PC-3 (cell line): ENCODE data around the gene ERICH4. TPM values are rescaled to one million over a fixed set of nuclear protein-coding genes. Genes with fewer than 3 reads are reported as not detected.

ENCODE experiments used
- ATAC-seq: fragments of 200-7000 bp; cut with Tn5 transposase; 2 replicates; pipeline ENCODE4 v1.9.1; 2020; ENCODE audit warnings: mild to moderate bottlenecking, moderate library complexity
- BruUV-seq: library from RNA; stranded (reverse); fragments of 400-500 nt; replicated peaks from 2 replicates; lab custom pipeline; 2021; lab: Mats Ljungman, UMichigan
- CTCF ChIA-PET: fragments of 300-600 bp; sonication (Branson Sonifier 250); formaldehyde crosslinking; loops from one replicate; lab custom pipeline; 2022; ENCODE audit warnings: antibody characterized with exemption; lab: Charles Lee
- POLR2A ChIA-PET: fragments of 300-600 bp; sonication (Branson Sonifier 250); formaldehyde crosslinking; loops from one replicate; lab custom pipeline; 2022; ENCODE audit warnings: antibody characterized with exemption; ENCODE audit not compliant: unreplicated experiment; lab: Charles Lee
- DNase-seq: peaks from one replicate; pipeline ENCODE4 v3.0.0-alpha.2; 2015
- H2AFZ ChIP-seq: fragments of 300-600 bp; sonication (generic); 2 replicates; pipeline ENCODE4 v1.6.0; 2016; ENCODE audit warnings: antibody characterized with exemption, low read length
- H3F3A ChIP-seq: fragments of 300-600 bp; sonication (generic); one replicate; pipeline ENCODE4 v1.6.0; 2017; ENCODE audit warnings: antibody characterized with exemption, low read length, control low read depth, mild to moderate bottlenecking; ENCODE audit not compliant: unreplicated experiment
- H3K27ac ChIP-seq: fragments of 300-600 bp; sonication (generic); 2 replicates; pipeline ENCODE4 v1.5.1; 2016; ENCODE audit warnings: mild to moderate bottlenecking, low read length
- H3K27me3 ChIP-seq: fragments of 300-600 bp; sonication (generic); 2 replicates; pipeline ENCODE4 v1.6.1; 2016; ENCODE audit warnings: low read length, mixed read lengths
- H3K36me3 ChIP-seq: fragments of 300-600 bp; sonication (generic); 2 replicates; pipeline ENCODE4 v1.6.1; 2016; ENCODE audit warnings: low read depth, mixed run types, low read length, mixed read lengths
- H3K4me1 ChIP-seq: fragments of 300-600 bp; sonication (generic); 2 replicates; pipeline ENCODE4 v1.5.1; 2016; ENCODE audit warnings: low read length; ENCODE audit not compliant: insufficient read depth
- H3K4me2 ChIP-seq: fragments of 300-600 bp; sonication (generic); 2 replicates; pipeline ENCODE4 v1.6.0; 2016; ENCODE audit warnings: low read length
- H3K4me3 ChIP-seq: fragments of 300-600 bp; sonication (generic); 2 replicates; pipeline ENCODE4 v1.5.1; 2016; ENCODE audit warnings: mild to moderate bottlenecking, low read length, mixed read lengths
- H3K79me2 ChIP-seq: fragments of 300-600 bp; sonication (generic); 2 replicates; pipeline ENCODE4 v1.6.1; 2017; ENCODE audit warnings: low read length, mixed read lengths
- H3K9ac ChIP-seq: fragments of 300-600 bp; sonication (generic); 2 replicates; pipeline ENCODE4 v1.6.0; 2016; ENCODE audit warnings: mild to moderate bottlenecking, low read length
- H3K9me2 ChIP-seq: fragments of 300-600 bp; sonication (generic); replicated peaks from 2 replicates; pipeline ENCODE4 v1.6.1; 2016; ENCODE audit warnings: mixed run types, low read length, mixed read lengths
- H3K9me3 ChIP-seq: fragments of 300-600 bp; sonication (generic); 2 replicates; pipeline ENCODE4 v1.6.1; 2016; ENCODE audit warnings: low read length, mixed read lengths
- H4K20me1 ChIP-seq: fragments of 300-600 bp; sonication (generic); 2 replicates; pipeline ENCODE4 v1.6.1; 2016; ENCODE audit warnings: low read length, mixed read lengths
- CTCF ChIP-seq: fragments of 300-600 bp; sonication (generic); conservative IDR thresholded peaks from 2 replicates; pipeline ENCODE4 v1.5.1; 2017; ENCODE audit warnings: antibody characterized with exemption, low read depth, mild to moderate bottlenecking, low read length
- EZH2 ChIP-seq: fragments of 300-600 bp; sonication (generic); IDR thresholded peaks from one replicate; pipeline ENCODE4 v1.6.1; 2017; ENCODE audit warnings: antibody characterized with exemption, mild to moderate bottlenecking, low read length; ENCODE audit not compliant: unreplicated experiment
- EZH2phosphoT487 ChIP-seq: fragments of 300-600 bp; sonication (generic); IDR thresholded peaks from 2 replicates; pipeline ENCODE4 v1.6.1; 2018; ENCODE audit warnings: mild to moderate bottlenecking, antibody characterized with exemption, low read length, borderline replicate concordance
- intact Hi-C: fragments of 100-400 bp; cut with micrococcal nuclease; formaldehyde crosslinking; loops from 2 replicates; pipeline ENCODE4 v1.9.0; 2023
- total RNA-seq: library from RNA; depleted of rRNA; stranded (reverse); fragments of >200 nt; gene quantifications from 2 replicates; pipeline ENCODE4 v1.2.3, GENCODE V29; 2014

ERICH4 gene
- total RNA-seq, 1 experiment from 2014 or later: not detected

- BruUV-seq: no TSS peak
These were observed 43.9 kb upstream of the ERICH4 start for GRCh38 chr19:41399091-41399490.

GRCh38 chr19:41399525-41399924 is 43.4 kb upstream of the ERICH4 start:
- Histone ChIP-seq H3K4me1 (peaks cover 10% of the 10 kb centered on the region; the same call in 1 of the 2 replicates), H3F3A (no peaks in the 10 kb centered on the region), H3K27ac (no peak overlapping the region), H3K9me2 (no peaks in the 10 kb centered on the region), H2AFZ (no peak overlapping the region), H3K9me3 (no peaks in the 10 kb centered on the region), H3K27me3 (no peaks in the 10 kb centered on the region), H3K4me3 (no peak overlapping the region), H3K36me3 (no peaks in the 10 kb centered on the region), H3K9ac (no peak overlapping the region), H3K79me2 (peaks cover 36% of the 10 kb centered on the region), H3K4me2 (no peak overlapping the region), H4K20me1 (no peaks in the 10 kb centered on the region)
- intact Hi-C loops: no loop called here
- ChIA-PET POLR2A (no interaction called here), CTCF (no interaction called here)
- no peak for DNase-seq
- TF ChIP-seq EZH2: no peak
- no peak for TF ChIP-seq EZH2phosphoT487
- TF ChIP-seq CTCF: no peak
- ATAC-seq: no peak
- BruUV-seq: no TSS peak

More at GRCh38 chr19:41399091-41399490, 43.9 kb upstream of the ERICH4 start:
- Histone ChIP-seq H3K4me1 (peaks cover 10% of the 10 kb centered on the region; the same call in 1 of the 2 replicates), H3K9ac (peak overlapping the region; percentile 97; the same call in 1 of the 2 replicates), H3K4me3 (peak overlapping the region; percentile 96; the same call in 1 of the 2 replicates), H2AFZ (no peak overlapping the region), H3F3A (no peaks in the 10 kb centered on the region), H3K27ac (no peak overlapping the region), H3K36me3 (no peaks in the 10 kb centered on the region), H3K9me3 (no peaks in the 10 kb centered on the region), H4K20me1 (no peaks in the 10 kb centered on the region), H3K79me2 (peaks cover 36% of the 10 kb centered on the region), H3K9me2 (no peaks in the 10 kb centered on the region), H3K4me2 (peak overlapping the region; percentile 95), H3K27me3 (no peaks in the 10 kb centered on the region)
- ATAC-seq (no peak), DNase-seq (no peak)
- ChIA-PET POLR2A (no interaction called here), CTCF (interaction anchor here (0.5 kb wide), 1 partner anchor 74 kb away, joined by 7 read pairs; no protein-coding TSS in a partner anchor)
- no peak for TF ChIP-seq CTCF
- no peak for TF ChIP-seq EZH2
- no peak for TF ChIP-seq EZH2phosphoT487
- intact Hi-C loops: no loop called here

- no peaks in the 10 kb centered on the region for H3F3A ChIP-seq
- no TSS peak for BruUV-seq
- peaks cover 20% of the 10 kb centered on the region for H3K79me2 ChIP-seq
- ATAC-seq (no peak), DNase-seq (no peak)
- POLR2A ChIA-PET: no interaction called here
- H3K27me3 ChIP-seq: no peaks in the 10 kb centered on the region
- H3K36me3 ChIP-seq: no peaks in the 10 kb centered on the region
- H4K20me1 ChIP-seq: no peaks in the 10 kb centered on the region
- H3K4me3 ChIP-seq: no peak overlapping the region
- intact Hi-C loops: no loop called here
- H2AFZ ChIP-seq: no peak overlapping the region
- 0 out of 2 replicates have a peak, but pooled peaks cover 5% of the 10 kb centered on the region for H3K4me1 ChIP-seq
- H3K9me2 ChIP-seq: no peaks in the 10 kb centered on the region
- H3K9ac ChIP-seq: no peak overlapping the region
- CTCF ChIA-PET: interaction anchor here (0.6 kb wide), 1 partner anchor 1431 kb away, joined by 3 read pairs; the partner anchor contains the start of gene PSMC4
- H3K4me2 ChIP-seq: no peak overlapping the region
- H3K9me3 ChIP-seq: no peaks in the 10 kb centered on the region
- TF ChIP-seq EZH2phosphoT487 (no peak), EZH2 (no peak), CTCF (no peak)
- H3K27ac ChIP-seq: no peak overlapping the region
These were observed 41.5 kb upstream of the ERICH4 start for GRCh38 chr19:41401483-41401882.
